GM23338 (cell line): ENCODE results near the gene PCDHGA11. TPM values are rescaled to one million over a fixed set of nuclear protein-coding genes. Genes with fewer than 3 reads are reported as not detected.

Experiments
- ATAC-seq: fragments of 200-7000 bp; cut with Tn5 transposase; 3 replicates; pipeline ENCODE4 v1.9.1; 2020
- DNase-seq: peaks from one replicate; pipeline ENCODE4 v3.0.0-alpha.2; 2015; ENCODE audit warnings: low spot score
- H2AFZ ChIP-seq: fragments of 200-600 bp; sonication (generic); 2 replicates; pipeline ENCODE4 v1.8.0; 2016; ENCODE audit warnings: antibody characterized with exemption, mild to moderate bottlenecking, moderate library complexity
- H3F3A ChIP-seq: fragments of 200-600 bp; sonication (generic); replicated peaks from 2 replicates; pipeline ENCODE4 v1.8.0; 2017; ENCODE audit warnings: antibody characterized with exemption, mixed run types, low read depth
- H3K27ac ChIP-seq: fragments of 200-600 bp; sonication (generic); 2 replicates; pipeline ENCODE4 v1.6.1; 2016; ENCODE audit warnings: low read depth
- H3K27me3 ChIP-seq: fragments of 200-600 bp; sonication (generic); 2 replicates; pipeline ENCODE4 v1.8.0; 2016; ENCODE audit warnings: mild to moderate bottlenecking, mixed run types, moderate library complexity; ENCODE audit not compliant: insufficient read depth
- H3K36me3 ChIP-seq: fragments of 200-600 bp; sonication (generic); 2 replicates; pipeline ENCODE4 v1.8.0; 2016; ENCODE audit warnings: mild to moderate bottlenecking; ENCODE audit not compliant: insufficient read depth
- H3K4me1 ChIP-seq: fragments of 200-600 bp; sonication (generic); 2 replicates; pipeline ENCODE4 v1.8.0; 2016; ENCODE audit warnings: mild to moderate bottlenecking, moderate library complexity; ENCODE audit not compliant: insufficient read depth
- H3K4me2 ChIP-seq: fragments of 200-600 bp; sonication (generic); 2 replicates; pipeline ENCODE4 v1.7.1; 2017; ENCODE audit warnings: mixed run types
- H3K4me3 ChIP-seq: fragments of 200-600 bp; sonication (generic); 2 replicates; pipeline ENCODE4 v1.6.1; 2016; ENCODE audit warnings: mixed run types
- H3K79me2 ChIP-seq: fragments of 200-600 bp; sonication (generic); replicated peaks from 2 replicates; pipeline ENCODE4 v1.8.0; 2017; ENCODE audit warnings: mild to moderate bottlenecking; ENCODE audit not compliant: insufficient read depth
- H3K9me2 ChIP-seq: fragments of 200-600 bp; sonication (generic); 2 replicates; pipeline ENCODE4 v1.8.0; 2017; ENCODE audit not compliant: insufficient read depth
- H4K20me1 ChIP-seq: fragments of 200-600 bp; sonication (generic); replicated peaks from 2 replicates; pipeline ENCODE4 v1.8.0; 2017; ENCODE audit warnings: mild to moderate bottlenecking; ENCODE audit not compliant: insufficient read depth
- H3K27ac Mint-ChIP-seq: 2 replicates; pipeline ENCODE4 v1.8.0; 2020; ENCODE audit warnings: inconsistent platforms, mild to moderate bottlenecking, moderate library complexity, mixed read lengths
- H3K27me3 Mint-ChIP-seq: 3 replicates; pipeline ENCODE4 v1.8.0; 2022; ENCODE audit warnings: low read depth, mild to moderate bottlenecking, moderate library complexity, mixed read lengths, inconsistent platforms; ENCODE audit not compliant: insufficient read depth, poor library complexity
- H3K36me3 Mint-ChIP-seq: 3 replicates; pipeline ENCODE4 v1.8.0; 2021; ENCODE audit warnings: low read depth, mild to moderate bottlenecking, inconsistent platforms, moderate library complexity, mixed read lengths
- H3K4me1 Mint-ChIP-seq: 3 replicates; pipeline ENCODE4 v1.8.0; 2020; ENCODE audit warnings: mild to moderate bottlenecking, inconsistent platforms, mixed read lengths
- H3K4me3 Mint-ChIP-seq: 3 replicates; pipeline ENCODE4 v1.8.0; 2021; ENCODE audit warnings: moderate library complexity, mild to moderate bottlenecking, inconsistent platforms, mixed read lengths
- H3K9me3 Mint-ChIP-seq: 3 replicates; pipeline ENCODE4 v1.8.0; 2020; ENCODE audit warnings: moderate library complexity, mild to moderate bottlenecking, inconsistent platforms, mixed read lengths
- CREB1 ChIP-seq: fragments of 250-450 bp; sonication (Bioruptor Pico); IDR thresholded peaks from 2 replicates; pipeline ENCODE4 v1.5.0; 2020; ENCODE audit warnings: low read depth, mild to moderate bottlenecking, moderate library complexity
- EZH2 ChIP-seq: fragments of 200-600 bp; sonication (generic); IDR thresholded peaks from one replicate; pipeline ENCODE4 v1.8.0; 2017; ENCODE audit warnings: antibody characterized with exemption, mild to moderate bottlenecking, low read depth; ENCODE audit not compliant: unreplicated experiment
- EZH2phosphoT487 ChIP-seq: fragments of 200-600 bp; sonication (generic); IDR thresholded peaks from one replicate; pipeline ENCODE4 v1.8.1; 2018; ENCODE audit warnings: antibody characterized with exemption; ENCODE audit not compliant: unreplicated experiment
- JUNB ChIP-seq: IDR thresholded peaks from one replicate; pipeline ENCODE4 v1.6.1; 2016; ENCODE audit warnings: antibody characterized with exemption; ENCODE audit not compliant: unreplicated experiment
- NANOG ChIP-seq: IDR thresholded peaks from 2 replicates; pipeline ENCODE4 v1.6.1; 2016; ENCODE audit warnings: antibody characterized with exemption, borderline replicate concordance
- POLR2AphosphoS5 ChIP-seq: IDR thresholded peaks from 2 replicates; pipeline ENCODE4 v1.6.1; 2016; ENCODE audit warnings: antibody characterized with exemption, low read depth
- STAT1 ChIP-seq: IDR thresholded peaks from one replicate; pipeline ENCODE4 v1.6.1; 2016; ENCODE audit warnings: antibody characterized with exemption; ENCODE audit not compliant: unreplicated experiment
- ZNF114 ChIP-seq: fragments of 250-450 bp; sonication (Bioruptor Pico); IDR thresholded peaks from 2 replicates; pipeline ENCODE4 v1.5.0; 2020; ENCODE audit warnings: mild to moderate bottlenecking, moderate library complexity
- ZNF331 ChIP-seq: fragments of 250-450 bp; sonication (Bioruptor Pico); IDR thresholded peaks from 2 replicates; pipeline ENCODE4 v1.5.0; 2020; ENCODE audit warnings: low read depth, mild to moderate bottlenecking, moderate library complexity
- polyA plus RNA-seq: library from polyadenylated mRNA; unstranded; fragments of >200 nt; fragmentation: Nextera tagmentation; extraction: Ambion mirVana; gene quantifications from 2 replicates; pipeline ENCODE4 v1.2.1, GENCODE V29; 2016
- total RNA-seq: library from RNA; depleted of rRNA; stranded (reverse); fragments of >200 nt; shearing (Covaris generic); gene quantifications from 2 replicates; pipeline ENCODE4 v1.2.3, GENCODE V29; 2014
- TF ChIP-seq, protein P1 (sequence below): IDR thresholded peaks from 2 replicates; pipeline ENCODE4 v1.6.1; 2016; ENCODE audit warnings: antibody characterized with exemption
- TF ChIP-seq, protein P2 (sequence below), 2 experiments: fragments of 200-600 bp in 1 of 2; sonication (generic) in 1 of 2; conservative IDR thresholded peaks; 2 replicates each; pipeline versions ENCODE4 v1.5.1 to v1.6.1; 2016 to 2017; ENCODE audit warnings: antibody characterized with exemption in 2 of 2, low read depth in 2 of 2, mild to moderate bottlenecking in 2 of 2, moderate library complexity in 1 of 2
- TF ChIP-seq, protein P3 (sequence below): IDR thresholded peaks from one replicate; pipeline ENCODE4 v1.6.1; 2018; ENCODE audit warnings: antibody characterized with exemption; ENCODE audit not compliant: unreplicated experiment
- TF ChIP-seq, protein P4 (sequence below): fragments of 250-450 bp; sonication (Bioruptor Pico); IDR thresholded peaks from 2 replicates; pipeline ENCODE4 v1.5.0; 2020; ENCODE audit warnings: mild to moderate bottlenecking, moderate library complexity

The PCDHGA11 gene
- total and polyA plus RNA-seq, 2 experiments from 2014 or later = 3.0 to 10.7 TPM

DNA sequence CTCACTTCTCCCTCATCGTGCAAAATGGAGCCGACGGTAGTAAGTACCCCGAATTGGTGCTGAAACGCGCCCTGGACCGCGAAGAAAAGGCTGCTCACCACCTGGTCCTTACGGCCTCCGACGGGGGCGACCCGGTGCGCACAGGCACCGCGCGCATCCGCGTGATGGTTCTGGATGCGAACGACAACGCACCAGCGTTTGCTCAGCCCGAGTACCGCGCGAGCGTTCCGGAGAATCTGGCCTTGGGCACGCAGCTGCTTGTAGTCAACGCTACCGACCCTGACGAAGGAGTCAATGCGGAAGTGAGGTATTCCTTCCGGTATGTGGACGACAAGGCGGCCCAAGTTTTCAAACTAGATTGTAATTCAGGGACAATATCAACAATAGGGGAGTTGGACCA is 10.4 kb downstream of the PCDHGA11 start:
- H3K9me2 ChIP-seq = no peaks in the 10 kb centered on the region
- H4K20me1 ChIP-seq = no peaks in the 10 kb centered on the region
- no peak for DNase-seq
- Mint-ChIP-seq H3K36me3 (peaks cover 68% of the 10 kb centered on the region), H3K9me3 (peaks cover 74% of the 10 kb centered on the region), H3K4me1 (no peaks in the 10 kb centered on the region), H3K27ac (no peak overlapping the region), H3K27me3 (peaks cover 8% of the 10 kb centered on the region), H3K4me3 (no peak overlapping the region)
- peaks cover 8% of the 10 kb centered on the region; the same call in 1 of the 2 replicates for H3K36me3 ChIP-seq
- ATAC-seq = no peak
- H3K27me3 ChIP-seq = no peaks in the 10 kb centered on the region
- H3F3A ChIP-seq = no peaks in the 10 kb centered on the region
- H3K79me2 ChIP-seq = no peaks in the 10 kb centered on the region
- H3K4me2 ChIP-seq = no peak overlapping the region
- no peak overlapping the region for H3K27ac ChIP-seq
- H3K4me3 ChIP-seq = no peak overlapping the region
- no peak overlapping the region for H2AFZ ChIP-seq
- TF ChIP-seq, protein P1, sequence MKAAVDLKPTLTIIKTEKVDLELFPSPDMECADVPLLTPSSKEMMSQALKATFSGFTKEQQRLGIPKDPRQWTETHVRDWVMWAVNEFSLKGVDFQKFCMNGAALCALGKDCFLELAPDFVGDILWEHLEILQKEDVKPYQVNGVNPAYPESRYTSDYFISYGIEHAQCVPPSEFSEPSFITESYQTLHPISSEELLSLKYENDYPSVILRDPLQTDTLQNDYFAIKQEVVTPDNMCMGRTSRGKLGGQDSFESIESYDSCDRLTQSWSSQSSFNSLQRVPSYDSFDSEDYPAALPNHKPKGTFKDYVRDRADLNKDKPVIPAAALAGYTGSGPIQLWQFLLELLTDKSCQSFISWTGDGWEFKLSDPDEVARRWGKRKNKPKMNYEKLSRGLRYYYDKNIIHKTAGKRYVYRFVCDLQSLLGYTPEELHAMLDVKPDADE = no peak
- TF ChIP-seq JUNB = no peak
- TF ChIP-seq, protein P2, sequence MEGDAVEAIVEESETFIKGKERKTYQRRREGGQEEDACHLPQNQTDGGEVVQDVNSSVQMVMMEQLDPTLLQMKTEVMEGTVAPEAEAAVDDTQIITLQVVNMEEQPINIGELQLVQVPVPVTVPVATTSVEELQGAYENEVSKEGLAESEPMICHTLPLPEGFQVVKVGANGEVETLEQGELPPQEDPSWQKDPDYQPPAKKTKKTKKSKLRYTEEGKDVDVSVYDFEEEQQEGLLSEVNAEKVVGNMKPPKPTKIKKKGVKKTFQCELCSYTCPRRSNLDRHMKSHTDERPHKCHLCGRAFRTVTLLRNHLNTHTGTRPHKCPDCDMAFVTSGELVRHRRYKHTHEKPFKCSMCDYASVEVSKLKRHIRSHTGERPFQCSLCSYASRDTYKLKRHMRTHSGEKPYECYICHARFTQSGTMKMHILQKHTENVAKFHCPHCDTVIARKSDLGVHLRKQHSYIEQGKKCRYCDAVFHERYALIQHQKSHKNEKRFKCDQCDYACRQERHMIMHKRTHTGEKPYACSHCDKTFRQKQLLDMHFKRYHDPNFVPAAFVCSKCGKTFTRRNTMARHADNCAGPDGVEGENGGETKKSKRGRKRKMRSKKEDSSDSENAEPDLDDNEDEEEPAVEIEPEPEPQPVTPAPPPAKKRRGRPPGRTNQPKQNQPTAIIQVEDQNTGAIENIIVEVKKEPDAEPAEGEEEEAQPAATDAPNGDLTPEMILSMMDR (conservative IDR thresholded peaks at IDR 0.05; ENCODE audit: low read depth in 2 of 2) = no peak
- no peak for TF ChIP-seq STAT1
- TF ChIP-seq NANOG = no peak
- TF ChIP-seq, protein P3, sequence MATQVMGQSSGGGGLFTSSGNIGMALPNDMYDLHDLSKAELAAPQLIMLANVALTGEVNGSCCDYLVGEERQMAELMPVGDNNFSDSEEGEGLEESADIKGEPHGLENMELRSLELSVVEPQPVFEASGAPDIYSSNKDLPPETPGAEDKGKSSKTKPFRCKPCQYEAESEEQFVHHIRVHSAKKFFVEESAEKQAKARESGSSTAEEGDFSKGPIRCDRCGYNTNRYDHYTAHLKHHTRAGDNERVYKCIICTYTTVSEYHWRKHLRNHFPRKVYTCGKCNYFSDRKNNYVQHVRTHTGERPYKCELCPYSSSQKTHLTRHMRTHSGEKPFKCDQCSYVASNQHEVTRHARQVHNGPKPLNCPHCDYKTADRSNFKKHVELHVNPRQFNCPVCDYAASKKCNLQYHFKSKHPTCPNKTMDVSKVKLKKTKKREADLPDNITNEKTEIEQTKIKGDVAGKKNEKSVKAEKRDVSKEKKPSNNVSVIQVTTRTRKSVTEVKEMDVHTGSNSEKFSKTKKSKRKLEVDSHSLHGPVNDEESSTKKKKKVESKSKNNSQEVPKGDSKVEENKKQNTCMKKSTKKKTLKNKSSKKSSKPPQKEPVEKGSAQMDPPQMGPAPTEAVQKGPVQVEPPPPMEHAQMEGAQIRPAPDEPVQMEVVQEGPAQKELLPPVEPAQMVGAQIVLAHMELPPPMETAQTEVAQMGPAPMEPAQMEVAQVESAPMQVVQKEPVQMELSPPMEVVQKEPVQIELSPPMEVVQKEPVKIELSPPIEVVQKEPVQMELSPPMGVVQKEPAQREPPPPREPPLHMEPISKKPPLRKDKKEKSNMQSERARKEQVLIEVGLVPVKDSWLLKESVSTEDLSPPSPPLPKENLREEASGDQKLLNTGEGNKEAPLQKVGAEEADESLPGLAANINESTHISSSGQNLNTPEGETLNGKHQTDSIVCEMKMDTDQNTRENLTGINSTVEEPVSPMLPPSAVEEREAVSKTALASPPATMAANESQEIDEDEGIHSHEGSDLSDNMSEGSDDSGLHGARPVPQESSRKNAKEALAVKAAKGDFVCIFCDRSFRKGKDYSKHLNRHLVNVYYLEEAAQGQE = no peak
- TF ChIP-seq, protein P4, sequence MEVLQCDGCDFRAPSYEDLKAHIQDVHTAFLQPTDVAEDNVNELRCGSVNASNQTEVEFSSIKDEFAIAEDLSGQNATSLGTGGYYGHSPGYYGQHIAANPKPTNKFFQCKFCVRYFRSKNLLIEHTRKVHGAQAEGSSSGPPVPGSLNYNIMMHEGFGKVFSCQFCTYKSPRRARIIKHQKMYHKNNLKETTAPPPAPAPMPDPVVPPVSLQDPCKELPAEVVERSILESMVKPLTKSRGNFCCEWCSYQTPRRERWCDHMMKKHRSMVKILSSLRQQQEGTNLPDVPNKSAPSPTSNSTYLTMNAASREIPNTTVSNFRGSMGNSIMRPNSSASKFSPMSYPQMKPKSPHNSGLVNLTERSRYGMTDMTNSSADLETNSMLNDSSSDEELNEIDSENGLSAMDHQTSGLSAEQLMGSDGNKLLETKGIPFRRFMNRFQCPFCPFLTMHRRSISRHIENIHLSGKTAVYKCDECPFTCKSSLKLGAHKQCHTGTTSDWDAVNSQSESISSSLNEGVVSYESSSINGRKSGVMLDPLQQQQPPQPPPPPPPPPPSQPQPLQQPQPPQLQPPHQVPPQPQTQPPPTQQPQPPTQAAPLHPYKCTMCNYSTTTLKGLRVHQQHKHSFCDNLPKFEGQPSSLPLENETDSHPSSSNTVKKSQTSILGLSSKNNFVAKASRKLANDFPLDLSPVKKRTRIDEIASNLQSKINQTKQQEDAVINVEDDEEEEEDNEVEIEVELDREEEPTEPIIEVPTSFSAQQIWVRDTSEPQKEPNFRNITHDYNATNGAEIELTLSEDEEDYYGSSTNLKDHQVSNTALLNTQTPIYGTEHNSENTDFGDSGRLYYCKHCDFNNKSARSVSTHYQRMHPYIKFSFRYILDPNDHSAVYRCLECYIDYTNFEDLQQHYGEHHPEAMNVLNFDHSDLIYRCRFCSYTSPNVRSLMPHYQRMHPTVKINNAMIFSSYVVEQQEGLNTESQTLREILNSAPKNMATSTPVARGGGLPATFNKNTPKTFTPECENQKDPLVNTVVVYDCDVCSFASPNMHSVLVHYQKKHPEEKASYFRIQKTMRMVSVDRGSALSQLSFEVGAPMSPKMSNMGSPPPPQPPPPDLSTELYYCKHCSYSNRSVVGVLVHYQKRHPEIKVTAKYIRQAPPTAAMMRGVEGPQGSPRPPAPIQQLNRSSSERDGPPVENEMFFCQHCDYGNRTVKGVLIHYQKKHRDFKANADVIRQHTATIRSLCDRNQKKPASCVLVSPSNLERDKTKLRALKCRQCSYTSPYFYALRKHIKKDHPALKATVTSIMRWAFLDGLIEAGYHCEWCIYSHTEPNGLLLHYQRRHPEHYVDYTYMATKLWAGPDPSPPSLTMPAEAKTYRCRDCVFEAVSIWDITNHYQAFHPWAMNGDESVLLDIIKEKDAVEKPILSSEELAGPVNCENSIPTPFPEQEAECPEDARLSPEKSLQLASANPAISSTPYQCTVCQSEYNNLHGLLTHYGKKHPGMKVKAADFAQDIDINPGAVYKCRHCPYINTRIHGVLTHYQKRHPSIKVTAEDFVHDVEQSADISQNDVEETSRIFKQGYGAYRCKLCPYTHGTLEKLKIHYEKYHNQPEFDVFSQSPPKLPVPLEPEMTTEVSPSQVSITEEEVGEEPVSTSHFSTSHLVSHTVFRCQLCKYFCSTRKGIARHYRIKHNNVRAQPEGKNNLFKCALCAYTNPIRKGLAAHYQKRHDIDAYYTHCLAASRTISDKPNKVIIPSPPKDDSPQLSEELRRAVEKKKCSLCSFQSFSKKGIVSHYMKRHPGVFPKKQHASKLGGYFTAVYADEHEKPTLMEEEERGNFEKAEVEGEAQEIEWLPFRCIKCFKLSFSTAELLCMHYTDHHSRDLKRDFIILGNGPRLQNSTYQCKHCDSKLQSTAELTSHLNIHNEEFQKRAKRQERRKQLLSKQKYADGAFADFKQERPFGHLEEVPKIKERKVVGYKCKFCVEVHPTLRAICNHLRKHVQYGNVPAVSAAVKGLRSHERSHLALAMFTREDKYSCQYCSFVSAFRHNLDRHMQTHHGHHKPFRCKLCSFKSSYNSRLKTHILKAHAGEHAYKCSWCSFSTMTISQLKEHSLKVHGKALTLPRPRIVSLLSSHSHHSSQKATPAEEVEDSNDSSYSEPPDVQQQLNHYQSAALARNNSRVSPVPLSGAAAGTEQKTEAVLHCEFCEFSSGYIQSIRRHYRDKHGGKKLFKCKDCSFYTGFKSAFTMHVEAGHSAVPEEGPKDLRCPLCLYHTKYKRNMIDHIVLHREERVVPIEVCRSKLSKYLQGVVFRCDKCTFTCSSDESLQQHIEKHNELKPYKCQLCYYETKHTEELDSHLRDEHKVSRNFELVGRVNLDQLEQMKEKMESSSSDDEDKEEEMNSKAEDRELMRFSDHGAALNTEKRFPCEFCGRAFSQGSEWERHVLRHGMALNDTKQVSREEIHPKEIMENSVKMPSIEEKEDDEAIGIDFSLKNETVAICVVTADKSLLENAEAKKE (CRISPR knock-in tag) = no peak
- no peak for TF ChIP-seq ZNF114 (CRISPR knock-in tag)
- TF ChIP-seq EZH2phosphoT487 = no peak
- TF ChIP-seq CREB1 = no peak
- TF ChIP-seq ZNF331 (CRISPR knock-in tag) = no peak
- TF ChIP-seq POLR2AphosphoS5 = no peak
- no peak for TF ChIP-seq EZH2
- no peaks in the 10 kb centered on the region for H3K4me1 ChIP-seq
